H1 (cell line): ENCODE measurements around the gene SLC30A3.

Experiments
- POLR2AphosphoS5 ChIP-seq: IDR thresholded peaks from 2 replicates; pipeline ENCODE4 v1.6.1; 2011; ENCODE audit warnings: low read depth, low read length
- TBP ChIP-seq: IDR thresholded peaks from 2 replicates; pipeline ENCODE4 v1.6.1; 2011; ENCODE audit warnings: low read depth, low read length, improper control_type of control experiment

DNA sequence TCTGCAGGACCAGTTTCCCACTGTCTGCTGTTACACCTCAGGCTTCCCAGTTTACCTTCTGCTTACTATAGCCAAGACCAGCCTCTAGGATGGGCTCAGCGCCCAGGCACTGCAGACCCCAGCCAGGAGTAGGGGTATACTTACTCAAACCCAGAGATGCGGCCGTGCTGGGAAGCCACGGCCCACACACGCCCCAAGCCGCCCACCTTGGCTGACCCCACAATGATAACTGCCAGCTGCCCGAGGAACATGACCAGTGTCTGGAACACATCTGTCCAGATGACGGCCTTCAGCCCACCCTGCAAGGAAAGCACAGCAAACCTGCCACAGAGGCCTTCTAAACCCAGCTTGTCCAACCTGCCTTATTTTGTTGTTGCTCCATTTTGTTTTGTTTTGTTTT, 57.6 kb downstream of the SLC30A3 start:
- TF ChIP-seq POLR2AphosphoS5: no peak
- TF ChIP-seq TBP: no peak
